Activated T-helper 9 cell treated with anti-CD3 and anti-CD28 coated beads, Interleukin-2, amount 50 U/mL, for 16 hours (primary cell): Measurements from ENCODE around the gene LHFPL6.

Experiments
- DNase-seq: peaks from one replicate; pipeline ENCODE4 v3.0.0-alpha.2; 2020; ENCODE audit warnings: low read depth

LHFPL6 gene

DNA sequence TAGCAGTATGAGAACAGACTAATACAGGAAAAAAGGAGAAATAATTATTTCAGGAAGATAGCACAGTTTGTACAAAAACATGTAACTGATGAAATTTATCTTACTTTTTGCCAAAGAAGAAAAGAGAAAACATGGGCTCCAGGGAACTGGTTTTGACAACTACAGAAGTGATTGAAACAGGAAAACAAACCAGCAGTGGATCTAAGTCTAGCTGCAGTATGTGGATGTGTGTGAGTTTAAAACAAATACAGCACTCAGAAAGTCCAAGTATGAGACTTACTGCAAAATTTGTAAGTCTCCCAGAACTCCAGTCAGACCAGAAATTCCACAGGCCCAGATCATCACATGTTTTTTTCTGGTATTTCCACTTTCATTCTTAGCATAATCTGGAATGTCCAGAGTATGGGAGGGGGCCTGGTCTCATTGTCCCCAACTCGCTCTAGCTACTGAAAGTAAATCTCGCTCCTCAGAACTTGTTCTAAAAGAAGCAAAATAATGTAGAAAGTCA lies 305.3 kb downstream of the LHFPL6 start:
- no peak for DNase-seq

DNA sequence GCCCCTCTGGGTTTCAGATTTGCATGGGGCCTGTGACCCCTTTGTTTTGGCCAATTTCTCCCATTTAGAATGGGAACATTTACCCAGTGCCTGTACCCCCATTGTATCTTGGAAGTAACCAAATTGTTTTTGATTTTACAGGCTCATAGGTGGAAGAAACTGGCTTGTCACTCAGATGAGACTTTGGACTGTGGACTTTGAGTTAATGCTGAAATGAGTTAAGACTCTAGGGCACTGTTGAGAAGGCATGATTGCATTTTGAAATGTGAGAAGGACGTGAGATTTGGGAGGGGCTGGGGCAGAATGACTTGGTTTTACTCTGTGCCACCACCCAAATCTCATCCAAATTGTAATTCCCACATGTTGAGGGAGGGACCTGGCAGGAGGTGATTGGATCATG lies 306.0 kb downstream of the LHFPL6 start:
- no peak for DNase-seq

DNA sequence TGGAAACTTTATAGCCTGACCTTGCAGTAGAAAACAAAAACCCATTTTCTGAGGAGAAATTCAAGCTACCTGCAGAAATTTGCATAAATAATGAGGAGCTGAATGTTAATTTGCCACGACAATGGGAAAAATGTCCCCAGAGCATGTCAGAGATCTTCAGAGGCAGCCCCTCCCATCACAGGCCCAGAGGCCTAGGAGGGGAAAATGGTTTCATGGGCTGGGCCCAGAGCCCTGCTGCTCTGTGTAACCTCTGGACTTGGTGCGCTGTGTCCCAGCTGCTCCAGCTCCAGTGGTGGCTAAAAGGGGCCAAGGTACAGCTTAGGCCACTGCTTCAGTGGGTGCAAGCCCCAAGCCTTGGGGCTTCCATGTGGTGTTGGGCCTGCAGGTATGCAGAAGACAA lies 306.8 kb downstream of the LHFPL6 start:
- DNase-seq: no peak
